Sciatic nerve (tissue), 2 donors: ENCODE data around the gene MRPL14. TPM values are rescaled to one million over a fixed set of nuclear protein-coding genes. Genes with fewer than 3 reads are reported as not detected.
A peak's percentile ranks its signal among the peaks of the same experiment; 100 is the strongest.

Source experiments
- ATAC-seq: fragments of 200-7000 bp; cut with Tn5 transposase; one replicate; pipeline ENCODE4 v1.9.1; 2020; ENCODE audit warnings: mild to moderate bottlenecking, moderate library complexity
- DNase-seq: peaks from one replicate; pipeline ENCODE4 v3.0.0-alpha.2; 2020; ENCODE audit warnings: low spot score
- intact Hi-C: fragments of 100-400 bp; cut with DNase I; formaldehyde crosslinking; loops from one replicate; pipeline ENCODE4 v1.14.2; 2022
- total RNA-seq: library from RNA; stranded (reverse); fragmentation: NEBNext Ultra II Directional; extraction: Animal tissue kit (Norgen Biotek cat#: 25700); gene quantifications from one replicate; pipeline ENCODE4 v1.2.1, GENCODE V29; 2021
- donor health status: DM: no; HTN: no; CAD: no.
- donor health status: DM: no; HTN: no; CAD: no.

MRPL14 gene
- total RNA-seq, 1 donor from 2014 or later: 21.8 TPM

DNA sequence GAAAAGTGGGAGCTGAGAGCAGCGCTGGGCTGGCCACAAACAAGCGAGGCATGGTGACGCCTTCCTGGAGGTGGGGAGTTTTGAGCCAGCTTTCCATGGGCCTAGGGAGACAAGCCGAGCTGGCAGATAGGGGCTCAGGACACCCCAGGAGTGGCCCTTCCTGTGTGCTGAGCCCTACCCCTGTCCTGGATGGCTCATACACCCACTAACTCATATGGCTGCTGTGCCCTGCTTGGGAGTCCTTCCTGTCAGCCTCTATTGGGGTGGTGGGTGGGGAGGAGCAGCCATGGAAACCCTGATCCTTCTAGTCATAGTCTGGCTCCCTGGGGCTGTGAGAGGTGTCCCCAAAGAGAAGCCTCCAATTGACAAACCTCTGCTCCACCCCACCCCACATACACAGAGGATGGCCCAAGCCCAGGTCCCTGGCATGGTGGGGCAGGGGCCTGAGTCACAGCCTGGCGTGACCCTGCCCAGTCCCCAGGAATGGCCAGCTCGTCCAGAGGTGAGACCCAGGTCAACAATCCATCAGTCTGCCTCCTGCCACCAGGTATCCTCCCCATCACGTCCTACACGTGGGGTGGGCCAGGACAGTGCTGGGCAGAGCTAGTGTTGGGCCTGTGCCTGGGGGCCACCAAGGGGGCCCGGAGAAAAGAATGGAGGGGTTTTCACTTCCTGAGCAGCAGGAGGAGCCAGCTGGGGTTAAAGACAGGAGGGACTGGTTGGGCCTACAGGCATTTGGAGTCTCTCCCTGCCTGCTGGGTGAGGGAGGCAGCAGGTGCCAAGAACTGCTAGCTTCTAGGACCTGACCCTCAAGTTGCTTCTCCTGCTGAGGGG, 52.2 kb downstream of the MRPL14 start:
- ATAC-seq: no peak
- peak; percentile 61 for DNase-seq
- intact Hi-C loops: loop anchor here (5.0 kb wide), 1 partner anchor 408 kb away; no protein-coding TSS in a partner anchor

DNA sequence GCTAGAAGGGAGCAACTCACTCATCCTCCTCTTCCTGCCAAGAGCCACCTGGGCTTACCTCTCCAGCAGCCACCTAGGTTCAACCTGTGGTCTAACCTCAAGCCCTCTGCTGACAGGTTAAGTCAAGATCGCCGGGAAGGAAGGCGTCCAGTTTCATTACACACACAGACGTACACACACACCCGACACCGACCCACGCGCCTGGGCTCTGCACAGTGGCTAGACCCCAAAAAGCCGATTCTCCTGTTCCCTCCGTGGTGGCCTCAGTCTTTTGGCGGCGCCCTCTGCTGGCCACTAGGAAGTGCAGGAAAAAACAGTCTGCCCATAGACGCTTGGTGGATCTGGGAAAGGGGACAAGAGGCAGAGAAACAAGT, 52.8 kb downstream of the MRPL14 start:
- DNase-seq (peak; percentile 85), ATAC-seq (peak; percentile 75)
- intact Hi-C loops: no loop called here

DNA sequence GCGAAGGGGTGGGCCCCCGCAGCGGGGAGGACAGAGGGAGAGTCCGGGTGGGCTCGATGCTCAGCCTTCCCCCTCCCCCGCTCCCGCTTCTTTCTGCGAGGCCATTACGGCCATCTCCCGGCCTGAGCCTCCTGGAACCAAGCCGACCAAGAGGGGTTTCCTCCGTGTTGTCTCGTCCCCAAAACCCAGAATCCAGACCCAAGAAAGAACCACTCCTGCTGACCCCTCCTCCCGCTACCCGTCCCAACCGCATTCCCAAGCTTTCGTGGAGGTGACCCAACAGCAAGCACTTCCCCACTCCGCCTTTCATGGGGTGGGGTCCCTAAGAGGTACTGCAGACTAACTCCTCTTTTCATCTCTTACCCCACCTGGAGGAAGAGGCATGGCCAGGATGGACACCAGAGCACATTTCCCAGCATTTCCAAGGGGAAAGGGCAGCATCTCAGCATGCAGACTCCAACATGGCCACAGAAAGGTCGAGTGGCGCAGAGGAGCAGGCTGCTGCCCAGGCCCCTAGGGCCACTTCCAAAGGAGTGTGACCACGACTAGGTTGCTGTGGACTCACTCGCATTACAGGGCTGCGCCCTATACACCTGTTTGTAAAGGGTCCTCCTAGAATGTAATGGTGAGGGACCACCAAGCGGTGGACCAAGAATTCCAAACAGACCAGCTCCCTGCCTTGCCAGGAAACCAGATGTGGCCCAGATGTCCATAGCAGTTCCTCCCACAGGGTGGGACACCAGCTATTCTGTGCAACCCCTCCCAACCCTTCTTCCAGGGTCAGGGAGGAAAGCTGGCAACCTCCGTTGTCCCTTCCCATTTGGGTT, 53.4 kb downstream of the MRPL14 start:
- intact Hi-C loops: no loop called here
- DNase-seq (peak; percentile 68), ATAC-seq (peak; percentile 47)

DNA sequence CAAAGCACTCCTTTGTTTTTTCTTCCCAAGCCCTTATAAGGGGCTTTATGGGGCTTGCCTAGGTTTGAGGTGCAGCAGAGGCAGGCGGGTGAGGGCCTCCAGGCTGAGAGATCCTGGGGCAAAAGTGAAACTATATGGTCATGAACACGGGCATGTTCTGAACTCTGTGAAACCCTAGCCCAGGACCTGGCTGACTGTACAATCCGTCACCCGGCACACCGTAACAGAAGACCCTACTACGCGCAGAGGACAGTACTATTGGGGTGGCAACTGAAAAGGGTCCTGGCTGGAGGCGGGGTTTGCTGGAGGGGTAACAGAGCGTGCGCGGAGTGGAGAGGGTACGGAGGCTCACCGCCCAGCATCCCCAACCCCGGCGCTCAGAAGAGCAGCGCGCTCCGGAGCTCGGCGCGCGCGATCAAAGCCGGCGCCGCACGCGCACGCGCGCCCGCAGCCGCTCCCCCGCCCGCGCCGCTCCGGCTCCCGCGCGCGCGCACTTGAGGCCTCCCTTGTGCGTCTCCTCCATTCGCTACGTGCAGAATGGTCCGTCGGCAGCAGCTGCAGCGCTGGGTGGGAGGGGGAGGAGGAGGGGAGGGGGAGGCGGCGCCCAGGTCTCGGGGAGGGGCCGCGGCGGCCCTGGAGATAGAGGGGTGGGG, 54.2 kb downstream of the MRPL14 start:
- peak; percentile 95 for DNase-seq
- peak; percentile 77 for ATAC-seq
- intact Hi-C loops: no loop called here

DNA sequence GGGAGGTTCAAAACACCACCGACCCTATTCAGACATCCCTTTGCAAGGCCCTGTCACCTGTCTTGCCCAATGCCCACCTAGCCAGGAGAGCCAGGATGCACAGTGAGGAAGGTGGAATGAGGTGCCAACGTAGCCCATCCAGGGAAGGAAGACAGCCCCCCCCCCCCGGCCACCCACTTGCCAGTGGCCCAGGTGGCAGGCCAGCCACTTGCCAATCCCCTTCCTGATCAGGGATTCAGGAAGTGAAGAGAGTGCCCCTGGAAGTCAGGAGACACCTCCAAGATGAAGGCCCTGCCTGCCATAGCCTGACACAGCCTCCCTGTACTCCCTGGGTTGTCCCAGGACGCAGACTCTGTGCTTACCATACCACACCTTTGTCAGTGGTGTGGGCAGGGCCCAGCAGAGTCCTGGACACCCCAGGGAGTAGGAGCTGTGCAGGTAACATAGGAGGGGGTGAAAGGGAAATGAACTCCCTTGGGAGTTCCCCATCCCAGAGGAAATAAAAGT, 54.7 kb downstream of the MRPL14 start:
- peak; percentile 2 for ATAC-seq
- intact Hi-C loops: no loop called here

DNA sequence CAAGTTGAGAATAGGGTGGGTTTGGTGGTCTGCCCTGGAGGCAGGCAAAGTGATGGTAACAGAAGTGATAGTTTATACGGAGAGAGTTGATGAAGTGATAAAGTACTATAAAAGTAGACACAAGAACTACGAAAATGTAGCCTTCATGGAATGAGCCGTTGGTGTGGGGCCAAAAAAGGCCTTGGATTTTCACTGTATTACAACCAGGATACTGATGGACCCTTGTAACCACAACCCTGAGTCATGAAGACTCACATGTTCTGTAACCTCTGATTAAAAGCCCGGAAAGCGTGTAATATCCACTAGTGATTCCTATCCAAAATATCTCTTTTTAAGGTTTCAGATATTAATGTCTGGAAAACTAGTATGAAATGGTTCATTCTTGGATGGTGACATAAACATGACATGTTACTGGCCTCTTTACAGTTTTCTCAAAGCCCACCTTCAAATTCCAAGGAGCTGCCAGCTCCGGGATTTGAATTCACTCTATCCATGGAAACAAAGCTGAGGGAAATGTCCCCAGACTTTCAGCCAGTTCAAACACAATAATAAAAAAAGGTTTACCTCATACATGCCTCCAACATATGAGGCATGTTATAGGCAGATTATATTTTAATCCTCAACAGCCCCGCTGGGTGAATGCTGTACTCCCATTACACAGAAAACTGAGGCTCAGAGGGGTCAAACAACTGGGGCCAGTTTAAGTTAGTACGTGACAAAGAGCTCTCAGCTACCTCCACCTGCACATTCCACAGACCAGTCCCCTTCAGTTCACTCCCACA, 55.4 kb downstream of the MRPL14 start:
- DNase-seq (no peak), ATAC-seq (no peak)
- intact Hi-C loops: no loop called here

More for the DNA sequence above, 54.7 kb downstream of the MRPL14 start:
- DNase-seq: no peak

DNA sequence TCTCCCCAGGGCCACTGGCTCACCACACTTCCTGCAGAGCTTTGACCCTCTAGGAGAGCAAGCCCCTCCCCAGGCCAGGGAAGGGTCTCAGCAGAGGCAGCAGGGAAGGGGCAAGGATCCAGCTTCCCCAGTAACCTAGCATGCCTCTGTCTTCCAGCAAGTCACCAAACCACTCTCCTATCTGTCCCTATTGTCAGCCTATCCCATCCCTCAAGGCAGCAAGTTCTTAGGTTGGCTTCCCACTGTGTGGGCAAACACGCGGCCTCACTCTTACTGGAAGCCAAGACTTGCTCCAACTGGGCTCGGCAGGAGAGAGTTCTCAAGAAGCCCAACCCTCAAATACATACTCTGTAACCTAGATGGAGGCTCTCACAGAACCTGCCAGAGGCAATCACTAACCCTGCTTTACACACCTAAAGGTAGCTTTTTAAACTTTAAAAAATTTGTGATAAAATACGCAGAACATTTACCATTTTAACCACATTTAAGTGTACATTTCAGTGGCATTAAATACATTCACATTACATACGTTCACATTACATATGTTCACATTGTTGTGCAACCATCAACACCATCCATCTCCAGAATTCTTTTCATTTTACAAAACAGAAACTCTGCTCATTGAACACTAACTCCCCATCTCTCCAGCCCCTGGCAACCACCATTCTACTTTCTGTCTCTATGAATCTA, 58.5 kb downstream of the MRPL14 start:
- intact Hi-C loops: no loop called here
- no peak for DNase-seq
- ATAC-seq: no peak

DNA sequence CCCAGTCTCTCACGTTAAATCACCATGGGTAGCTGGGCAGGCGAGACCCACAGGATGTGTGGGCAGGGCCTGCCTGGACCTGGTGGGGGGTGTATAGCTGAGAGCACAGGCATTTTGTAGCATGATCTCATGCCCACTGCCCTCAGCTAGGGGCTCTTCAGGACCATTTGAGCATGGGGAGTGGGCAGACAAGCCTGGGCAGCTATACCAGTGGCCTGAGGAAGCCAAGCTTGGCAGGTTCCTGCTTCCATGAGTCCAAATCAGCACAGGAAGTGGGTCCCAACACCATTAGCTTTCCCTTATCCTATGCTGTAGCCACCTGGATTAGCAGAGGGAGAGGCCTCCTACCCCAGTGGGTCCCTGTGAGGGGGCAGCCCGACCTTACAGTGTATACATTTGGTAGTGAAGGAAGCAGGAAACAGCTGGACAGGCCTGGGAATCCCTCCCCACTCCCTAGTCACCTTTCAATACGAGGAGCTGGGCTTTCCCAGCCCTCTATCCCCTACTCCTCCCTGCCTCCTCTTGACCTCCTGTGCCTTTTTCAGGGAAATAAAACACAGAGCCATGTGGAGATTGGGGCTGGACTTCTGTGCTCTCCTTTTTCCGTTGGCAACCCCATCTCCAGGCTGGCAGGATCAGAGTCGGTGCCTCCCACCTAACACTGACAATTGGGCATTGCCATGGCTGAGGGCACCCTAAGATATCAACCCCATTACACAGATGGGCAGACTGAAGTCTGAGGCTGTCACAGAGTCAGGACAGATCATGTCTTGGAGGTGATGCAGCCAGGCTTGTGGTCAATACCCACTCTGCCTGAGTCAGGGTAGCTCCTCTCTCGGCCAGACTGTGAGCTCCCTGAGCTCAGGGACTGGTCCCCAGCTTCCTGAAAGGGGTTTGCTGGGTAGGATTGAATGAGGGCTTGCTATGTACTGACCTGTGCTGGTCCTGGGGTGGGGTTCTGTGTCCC, 59.8 kb downstream of the MRPL14 start:
- DNase-seq (no peak), ATAC-seq (no peak)
- intact Hi-C loops: no loop called here

DNA sequence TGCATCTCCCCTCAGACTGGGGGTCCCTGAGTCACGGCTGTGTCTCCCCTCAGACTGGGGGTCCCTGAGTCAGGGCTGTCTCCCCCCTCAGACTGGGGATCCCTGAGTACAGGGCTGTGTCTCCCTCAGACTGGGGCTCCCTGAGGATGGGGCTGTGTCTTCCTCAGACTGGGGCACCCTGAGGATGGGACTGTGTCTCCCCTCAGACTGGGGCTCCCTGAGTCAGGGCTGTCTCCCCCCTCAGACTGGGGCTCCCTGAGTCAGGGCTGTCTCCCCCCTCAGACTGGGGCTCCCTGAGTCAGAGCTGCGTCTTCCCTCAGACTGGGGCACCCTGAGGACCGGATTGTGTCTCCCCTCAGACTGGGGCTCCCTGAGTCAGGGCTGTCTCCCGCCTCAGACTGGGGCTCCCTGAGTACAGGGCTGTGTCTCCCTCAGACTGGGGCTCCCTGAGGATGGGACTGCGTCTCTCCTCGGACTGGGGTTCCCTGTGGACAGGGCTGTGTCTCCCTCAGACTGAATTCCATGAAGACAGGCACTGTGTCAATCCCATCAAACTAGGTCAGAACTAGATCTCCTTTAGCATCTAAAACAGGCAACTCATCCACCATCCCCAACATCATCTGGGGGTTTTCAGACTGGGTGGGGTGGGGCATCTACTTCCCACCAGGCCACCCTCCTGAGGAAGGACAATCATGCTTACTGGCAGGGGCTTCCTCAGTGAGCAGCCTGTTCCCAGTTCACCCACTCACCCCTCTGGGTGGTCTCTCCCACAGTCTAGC, 60.7 kb downstream of the MRPL14 start:
- no peak for ATAC-seq
- DNase-seq: no peak
- intact Hi-C loops: no loop called here

DNA sequence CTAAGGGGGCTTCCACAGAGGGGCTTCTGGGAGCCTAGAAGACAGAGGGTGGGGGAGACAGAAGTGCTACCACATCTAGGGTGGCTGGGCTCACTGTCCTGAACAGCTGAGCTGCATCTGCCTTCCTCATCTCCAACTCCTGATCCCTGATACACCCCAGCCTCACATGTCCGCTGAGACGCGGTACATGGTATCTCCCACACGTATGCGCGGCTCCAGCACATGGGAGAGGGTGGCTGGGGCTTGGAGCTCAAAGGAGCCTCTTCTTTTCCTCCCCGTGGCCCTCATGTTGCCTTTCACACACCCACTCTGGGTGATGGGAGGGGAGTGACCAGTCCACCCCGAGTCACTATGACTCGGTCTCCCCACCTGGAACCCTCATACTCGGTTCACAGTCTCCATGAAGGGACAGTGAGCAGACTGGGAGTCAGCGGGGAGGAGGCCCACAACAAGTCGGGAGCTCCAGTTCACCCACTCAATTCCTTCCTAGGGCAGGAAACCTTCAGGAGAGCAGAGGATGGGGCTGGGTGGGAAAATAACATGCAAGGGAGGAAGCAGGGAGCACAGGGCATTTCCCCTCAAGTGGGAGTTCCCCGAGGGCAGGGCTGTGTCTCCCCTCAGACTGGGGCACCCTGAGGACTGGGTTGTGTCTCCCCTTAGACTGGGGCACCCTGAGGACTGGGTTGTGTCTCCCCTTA, 61.7 kb downstream of the MRPL14 start:
- intact Hi-C loops: no loop called here
- no peak for ATAC-seq
- DNase-seq: no peak

DNA sequence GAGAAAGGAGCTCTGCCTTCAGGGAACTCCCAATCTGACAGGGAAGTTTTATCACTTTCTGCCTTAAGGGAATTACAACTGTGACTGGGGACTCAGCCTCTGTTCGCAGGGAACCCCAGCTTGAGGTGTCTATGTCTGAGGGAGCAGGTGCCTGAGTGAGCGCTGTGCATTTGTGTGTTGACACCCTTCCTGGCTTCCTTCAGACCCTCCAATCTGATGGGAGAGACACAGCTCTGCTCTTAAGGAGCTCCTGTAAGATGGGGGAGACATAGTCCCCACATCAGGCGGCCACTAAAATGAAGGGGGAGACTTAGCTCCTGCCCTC, 62.3 kb downstream of the MRPL14 start:
- intact Hi-C loops: no loop called here
- DNase-seq (no peak), ATAC-seq (no peak)

DNA sequence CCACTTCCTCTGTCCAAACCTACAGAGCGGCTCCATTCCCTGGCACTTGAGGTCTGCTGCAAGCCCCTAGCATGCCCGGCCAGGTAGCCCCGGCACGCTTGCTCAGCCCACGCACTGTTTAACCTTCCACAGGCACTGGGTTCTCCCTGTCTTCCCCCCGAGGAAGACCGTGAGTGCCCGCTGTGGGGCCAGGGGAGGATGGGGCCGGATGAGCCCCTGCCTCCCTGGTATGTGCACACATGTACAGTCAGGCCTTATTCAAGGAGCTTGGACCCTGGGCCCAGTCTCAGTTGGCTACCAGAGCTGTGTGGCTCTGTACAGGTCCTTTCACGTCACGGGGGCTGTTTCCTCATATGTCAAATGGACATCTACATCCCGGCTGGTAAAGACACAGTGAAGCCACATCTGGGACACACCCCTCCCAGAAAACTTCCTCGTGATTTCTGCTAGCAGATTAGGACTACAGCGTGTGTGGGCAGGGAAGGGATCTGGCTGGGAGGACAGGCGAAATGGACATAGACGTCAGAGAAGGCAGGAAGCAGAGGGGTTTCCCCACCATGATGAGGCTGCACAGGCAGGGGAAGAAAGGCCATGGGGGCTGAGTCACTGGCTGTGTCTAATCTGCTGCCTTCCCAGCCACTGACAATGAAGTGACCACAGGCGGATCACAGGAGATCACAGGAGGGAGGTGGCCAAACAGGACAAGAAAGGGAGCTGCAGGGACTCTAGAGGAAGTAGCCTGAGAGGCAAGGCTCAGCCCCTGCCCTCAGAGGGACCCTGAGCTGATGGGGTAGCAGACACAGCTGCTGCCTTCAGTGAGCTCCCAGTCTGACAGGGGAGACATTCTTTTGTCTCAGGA, 62.9 kb downstream of the MRPL14 start:
- intact Hi-C loops: no loop called here
- ATAC-seq: peak; percentile 50
- peak; percentile 55 for DNase-seq

DNA sequence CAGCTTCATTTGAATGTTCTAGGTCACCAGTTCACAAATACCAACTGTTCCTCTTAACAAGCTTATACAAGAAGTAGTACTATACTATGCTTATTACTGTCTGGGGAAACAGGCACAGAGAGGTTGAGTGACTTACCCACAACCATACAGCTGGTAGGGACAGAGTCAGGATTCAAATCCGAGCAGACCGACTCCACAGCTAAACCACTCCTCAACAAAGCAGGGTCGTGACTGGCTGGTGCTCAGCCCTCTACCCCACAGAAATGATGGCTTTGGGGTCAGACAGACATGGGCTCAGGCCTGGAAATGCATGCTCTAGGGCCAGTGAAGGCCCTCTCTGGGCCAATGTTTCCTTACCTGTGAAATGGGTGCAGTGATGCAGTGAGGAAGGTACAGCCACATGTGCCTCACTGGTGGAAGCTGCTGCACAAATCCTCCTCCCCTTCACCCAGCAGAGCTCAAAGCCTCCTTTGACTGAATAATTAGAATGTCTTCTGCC, 63.6 kb downstream of the MRPL14 start:
- intact Hi-C loops: no loop called here
- no peak for ATAC-seq
- no peak for DNase-seq
